SJSA1 (cell line): ENCODE results near the gene COX17. TPM values are rescaled to one million over a fixed set of nuclear protein-coding genes. Genes with fewer than 3 reads are reported as not detected.
"Not testable (repeated sequence)": the region's sequence is repeated elsewhere in the genome, so short reads cannot be mapped to it uniquely, and the experiment has no call there.

ENCODE experiments used
- DNase-seq, 2 experiments: peaks; one replicate each; pipeline ENCODE4 v3.0.0-alpha.2; 2015 to 2020; ENCODE audit warnings: low spot score in 2 of 2, low read depth in 1 of 2
- H3K27ac ChIP-seq: fragments of 250-450 bp; sonication (Bioruptor Pico); 2 replicates; pipeline ENCODE4 v1.5.1; 2020; ENCODE audit warnings: mild to moderate bottlenecking, moderate library complexity
- H3K27me3 ChIP-seq: fragments of 250-450 bp; sonication (Bioruptor Pico); replicated peaks from 2 replicates; pipeline ENCODE4 v1.5.1; 2020; ENCODE audit warnings: mild to moderate bottlenecking, moderate library complexity
- H3K36me3 ChIP-seq: fragments of 250-450 bp; sonication (Bioruptor Pico); 2 replicates; pipeline ENCODE4 v1.5.1; 2020; ENCODE audit warnings: mild to moderate bottlenecking
- H3K4me1 ChIP-seq: fragments of 250-450 bp; sonication (Bioruptor Pico); replicated peaks from 2 replicates; pipeline ENCODE4 v1.6.1; 2021; ENCODE audit warnings: mild to moderate bottlenecking
- H3K4me3 ChIP-seq: fragments of 250-450 bp; sonication (Bioruptor Pico); 2 replicates; pipeline ENCODE4 v1.5.1; 2020; ENCODE audit warnings: mild to moderate bottlenecking
- H3K9me3 ChIP-seq: fragments of 250-450 bp; sonication (Bioruptor Pico); replicated peaks from 2 replicates; pipeline ENCODE4 v1.5.1; 2020; ENCODE audit warnings: mild to moderate bottlenecking
- total RNA-seq: library from RNA; depleted of rRNA; stranded (reverse); fragments of >200 nt; shearing (Covaris generic); gene quantifications from 2 replicates; pipeline ENCODE4 v1.2.3, GENCODE V29; 2014

The COX17 gene
- total RNA-seq, 1 experiment from 2014 or later = 36.0 TPM

GRCh38 chr3:119690043-119690656 is 12.9 kb upstream of the COX17 start:
- no peaks in the 10 kb centered on the region for H3K9me3 ChIP-seq
- no peaks in the 10 kb centered on the region for H3K4me1 ChIP-seq
- no peaks in the 10 kb centered on the region for H3K36me3 ChIP-seq
- no peak overlapping the region for H3K27ac ChIP-seq
- no peak overlapping the region for H3K4me3 ChIP-seq
- no peaks in the 10 kb centered on the region for H3K27me3 ChIP-seq
- no peak for DNase-seq

- no peak for DNase-seq
- H3K27me3 ChIP-seq = no peaks in the 10 kb centered on the region
- H3K4me1 ChIP-seq = no peaks in the 10 kb centered on the region
- no peak overlapping the region for H3K27ac ChIP-seq
- H3K4me3 ChIP-seq = no peak overlapping the region
- H3K9me3 ChIP-seq = no peaks in the 10 kb centered on the region
- no peaks in the 10 kb centered on the region for H3K36me3 ChIP-seq
Observed at GRCh38 chr3:119683421-119683820, 6.2 kb upstream of the COX17 start.

- Histone ChIP-seq H3K4me3 (no peak overlapping the region), H3K36me3 (no peaks in the 10 kb centered on the region), H3K27me3 (no peaks in the 10 kb centered on the region), H3K4me1 (peaks cover 4% of the 10 kb centered on the region), H3K27ac (no peak overlapping the region), H3K9me3 (no peaks in the 10 kb centered on the region)
- DNase-seq = no peak
Observed at GRCh38 chr3:119681279-119681678, 4.1 kb upstream of the COX17 start.

GRCh38 chr3:119679874-119680273 is 2.7 kb upstream of the COX17 start:
- DNase-seq = no peak
- Histone ChIP-seq H3K27me3 (no peaks in the 10 kb centered on the region), H3K36me3 (no peaks in the 10 kb centered on the region; the same call in 1 of the 2 replicates), H3K9me3 (no peaks in the 10 kb centered on the region), H3K4me1 (peaks cover 8% of the 10 kb centered on the region), H3K4me3 (no peak overlapping the region), H3K27ac (no peak overlapping the region)

- not testable (repeated sequence) for H3K27me3 ChIP-seq, H3K36me3 ChIP-seq, H3K4me3 ChIP-seq, H3K4me1 ChIP-seq, DNase-seq, H3K9me3 ChIP-seq, H3K27ac ChIP-seq
Observed at GRCh38 chr3:119678209-119678608, 1.0 kb upstream of the COX17 start.

- peak overlapping the region; percentile 57 for H3K4me3 ChIP-seq
- H3K27me3 ChIP-seq = no peaks in the 10 kb centered on the region
- H3K36me3 ChIP-seq = peaks cover 12% of the 10 kb centered on the region; the same call in 1 of the 2 replicates
- no peaks in the 10 kb centered on the region for H3K9me3 ChIP-seq
- DNase-seq = no peak
- no peak overlapping the region for H3K27ac ChIP-seq
- H3K4me1 ChIP-seq = peaks cover 8% of the 10 kb centered on the region
Observed at GRCh38 chr3:119677641-119677934, 382 bp upstream of the COX17 start.

- no peak for DNase-seq
- peaks cover 16% of the 10 kb centered on the region for H3K36me3 ChIP-seq
- no peaks in the 10 kb centered on the region for H3K9me3 ChIP-seq
- H3K4me3 ChIP-seq = peak overlapping the region; percentile 57
- H3K27me3 ChIP-seq = no peaks in the 10 kb centered on the region
- peaks cover 8% of the 10 kb centered on the region for H3K4me1 ChIP-seq
- no peak overlapping the region; the same call in 1 of the 2 replicates for H3K27ac ChIP-seq
Observed at GRCh38 chr3:119676020-119676419, 1.2 kb downstream of the COX17 start.

GRCh38 chr3:119675188-119675874 is 1.9 kb downstream of the COX17 start:
- no peak for DNase-seq
- H3K27me3 ChIP-seq = no peaks in the 10 kb centered on the region
- H3K4me3 ChIP-seq = no peak overlapping the region
- H3K36me3 ChIP-seq = peaks cover 23% of the 10 kb centered on the region
- no peaks in the 10 kb centered on the region for H3K9me3 ChIP-seq
- peaks cover 8% of the 10 kb centered on the region for H3K4me1 ChIP-seq
- H3K27ac ChIP-seq = no peak overlapping the region

- DNase-seq = no peak
- Histone ChIP-seq H3K36me3 (peaks cover 26% of the 10 kb centered on the region), H3K4me1 (peaks cover 8% of the 10 kb centered on the region), H3K27ac (no peak overlapping the region), H3K4me3 (no peak overlapping the region), H3K9me3 (no peaks in the 10 kb centered on the region), H3K27me3 (no peaks in the 10 kb centered on the region)
Observed at GRCh38 chr3:119673875-119674274, 3.3 kb downstream of the COX17 start.

GRCh38 chr3:119672776-119673175 is 4.4 kb downstream of the COX17 start:
- peaks cover 26% of the 10 kb centered on the region for H3K36me3 ChIP-seq
- peaks cover 8% of the 10 kb centered on the region for H3K4me1 ChIP-seq
- no peaks in the 10 kb centered on the region for H3K9me3 ChIP-seq
- no peaks in the 10 kb centered on the region for H3K27me3 ChIP-seq
- H3K4me3 ChIP-seq = no peak overlapping the region
- DNase-seq = no peak
- H3K27ac ChIP-seq = no peak overlapping the region

GRCh38 chr3:119669906-119670570 is 7.2 kb downstream of the COX17 start:
- no peak overlapping the region for H3K27ac ChIP-seq
- no peaks in the 10 kb centered on the region for H3K9me3 ChIP-seq
- H3K36me3 ChIP-seq = peaks cover 26% of the 10 kb centered on the region
- peaks cover under 1% of the 10 kb centered on the region; the same call in 1 of the 2 replicates for H3K4me1 ChIP-seq
- H3K27me3 ChIP-seq = no peaks in the 10 kb centered on the region
- DNase-seq = no peak
- H3K4me3 ChIP-seq = no peak overlapping the region

- H3K4me3 ChIP-seq = no peak overlapping the region
- H3K4me1 ChIP-seq = peaks cover 20% of the 10 kb centered on the region
- H3K27ac ChIP-seq = no peak overlapping the region
- DNase-seq = no peak
- peaks cover 10% of the 10 kb centered on the region for H3K36me3 ChIP-seq
- no peaks in the 10 kb centered on the region for H3K9me3 ChIP-seq
- no peaks in the 10 kb centered on the region for H3K27me3 ChIP-seq
Observed at GRCh38 chr3:119665954-119666559, 11.1 kb downstream of the COX17 start.

- H3K36me3 ChIP-seq = no peaks in the 10 kb centered on the region
Observed at GRCh38 chr3:119664850-119665379, 12.3 kb downstream of the COX17 start.

GRCh38 chr3:119664370-119664769 is 12.8 kb downstream of the COX17 start:
- Histone ChIP-seq H3K27ac (peak overlapping the region; percentile 45), H3K4me3 (no peak overlapping the region)

More at GRCh38 chr3:119664850-119665379, 12.3 kb downstream of the COX17 start:
- Histone ChIP-seq H3K4me3 (no peak overlapping the region), H3K27me3 (no peaks in the 10 kb centered on the region), H3K4me1 (peaks cover 20% of the 10 kb centered on the region), H3K27ac (no peak overlapping the region; the same call in 1 of the 2 replicates), H3K9me3 (no peaks in the 10 kb centered on the region)
- no peak for DNase-seq

More at GRCh38 chr3:119664370-119664769, 12.8 kb downstream of the COX17 start:
- Histone ChIP-seq H3K27me3 (no peaks in the 10 kb centered on the region), H3K36me3 (no peaks in the 10 kb centered on the region), H3K9me3 (no peaks in the 10 kb centered on the region), H3K4me1 (peaks cover 20% of the 10 kb centered on the region)
- peak in 1 of 2 experiments; percentile 5 for DNase-seq
